GM10248 (cell line): ENCODE data around the gene CATSPERD.

Experiments
- CTCF ChIA-PET: fragments of 300-600 bp; sonication (Branson Sonifier 250); formaldehyde crosslinking; extraction: SDS; loops from one replicate; lab custom pipeline; 2021; ENCODE audit warnings: antibody characterized with exemption; lab: Yijun Ruan, JAX
- POLR2A ChIA-PET: fragments of 350-650 bp; sonication (Branson Sonifier 250); formaldehyde crosslinking; extraction: SDS; loops from one replicate; lab custom pipeline; 2020; ENCODE audit warnings: antibody characterized with exemption; lab: Yijun Ruan, JAX
- DNase-seq: peaks from one replicate; pipeline ENCODE4 v3.0.0; 2012; ENCODE audit errors: extremely low spot score
- CTCF ChIP-seq: IDR thresholded peaks from 2 replicates; pipeline ENCODE4 v1.5.1; 2012; ENCODE audit warnings: mild to moderate bottlenecking, low read depth; ENCODE audit errors: extremely low read depth, missing control alignments, control extremely low read depth

CATSPERD gene

GRCh38 chr19:5690955-5691821 lies 29.2 kb upstream of the CATSPERD start:
- no peak for DNase-seq
- CTCF ChIA-PET, result interaction anchor here (0.9 to 6.0 kb wide), 6 partner anchors 8 to 104 kb away, joined by 3 to 79 read pairs (median 4); partner anchors contain the start of genes CATSPERD, LONP1, SAFB and SAFB2

DNA sequence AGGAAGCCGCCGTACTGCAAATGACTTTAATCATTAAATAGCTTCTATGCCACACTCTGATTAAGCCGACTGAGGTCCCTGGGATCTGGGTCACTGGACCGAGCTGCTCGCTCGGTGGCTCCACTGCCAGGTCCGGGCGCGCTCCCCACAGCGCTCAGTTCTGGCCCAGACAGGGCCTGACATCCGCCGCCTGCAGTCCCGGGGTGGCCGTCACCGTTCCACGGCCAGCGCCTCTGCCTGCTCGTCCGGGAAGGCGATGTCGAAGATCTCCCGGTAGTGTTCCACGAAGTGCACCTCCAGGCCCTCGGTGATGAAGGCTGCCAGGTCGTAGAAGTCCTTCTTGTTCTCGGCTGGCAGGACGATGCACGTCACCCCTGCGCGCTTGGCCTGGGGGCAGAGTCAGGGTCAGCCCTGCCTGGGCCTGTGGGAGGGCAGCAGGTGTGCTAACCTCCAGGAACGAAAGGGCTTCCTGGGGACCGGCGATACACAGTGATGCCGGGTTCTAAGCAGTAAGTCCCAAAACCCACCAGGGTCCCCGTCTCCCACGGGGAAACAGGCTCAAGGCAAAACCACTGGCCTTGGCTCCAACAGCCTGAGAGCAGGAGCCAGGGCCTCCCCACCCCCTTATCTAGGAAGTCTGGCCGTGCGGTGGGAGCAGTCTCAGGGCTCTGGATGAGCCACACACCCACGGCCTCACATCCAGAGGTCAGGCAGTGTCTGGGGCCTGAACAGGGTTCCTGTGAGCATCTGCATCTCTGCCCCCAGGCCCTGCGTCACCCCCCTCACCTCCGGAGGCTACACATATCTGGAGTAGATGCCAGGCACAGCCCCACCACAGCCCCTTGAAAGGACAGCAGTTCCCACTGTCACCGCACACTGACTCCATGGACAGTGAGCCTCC lies 28.4 kb upstream of the CATSPERD start:
- POLR2A ChIA-PET, result interaction anchor here (1.0 to 1.4 kb wide), 5 partner anchors 12 to 26 kb away, joined by 3 to 6 read pairs (median 4); no protein-coding TSS in a partner anchor
- no peak for TF ChIP-seq CTCF
- no peak for DNase-seq
- CTCF ChIA-PET, result interaction anchor here (1.3 to 6.0 kb wide), 3 partner anchors 9 to 26 kb away, joined by 3 to 79 read pairs (median 7); partner anchors contain the start of genes CATSPERD and LONP1

More at GRCh38 chr19:5690955-5691821, 29.2 kb upstream of the CATSPERD start:
- no peak for TF ChIP-seq CTCF
- POLR2A ChIA-PET, result interaction anchor here (1.0 to 2.7 kb wide), 6 partner anchors 11 to 69 kb away, joined by 3 to 11 read pairs (median 4); partner anchors contain the start of genes SAFB and SAFB2

GRCh38 chr19:5692723-5693194 lies 27.7 kb upstream of the CATSPERD start:
- ChIA-PET POLR2A (no interaction called here), CTCF (no interaction called here)
- no peak for DNase-seq

DNA sequence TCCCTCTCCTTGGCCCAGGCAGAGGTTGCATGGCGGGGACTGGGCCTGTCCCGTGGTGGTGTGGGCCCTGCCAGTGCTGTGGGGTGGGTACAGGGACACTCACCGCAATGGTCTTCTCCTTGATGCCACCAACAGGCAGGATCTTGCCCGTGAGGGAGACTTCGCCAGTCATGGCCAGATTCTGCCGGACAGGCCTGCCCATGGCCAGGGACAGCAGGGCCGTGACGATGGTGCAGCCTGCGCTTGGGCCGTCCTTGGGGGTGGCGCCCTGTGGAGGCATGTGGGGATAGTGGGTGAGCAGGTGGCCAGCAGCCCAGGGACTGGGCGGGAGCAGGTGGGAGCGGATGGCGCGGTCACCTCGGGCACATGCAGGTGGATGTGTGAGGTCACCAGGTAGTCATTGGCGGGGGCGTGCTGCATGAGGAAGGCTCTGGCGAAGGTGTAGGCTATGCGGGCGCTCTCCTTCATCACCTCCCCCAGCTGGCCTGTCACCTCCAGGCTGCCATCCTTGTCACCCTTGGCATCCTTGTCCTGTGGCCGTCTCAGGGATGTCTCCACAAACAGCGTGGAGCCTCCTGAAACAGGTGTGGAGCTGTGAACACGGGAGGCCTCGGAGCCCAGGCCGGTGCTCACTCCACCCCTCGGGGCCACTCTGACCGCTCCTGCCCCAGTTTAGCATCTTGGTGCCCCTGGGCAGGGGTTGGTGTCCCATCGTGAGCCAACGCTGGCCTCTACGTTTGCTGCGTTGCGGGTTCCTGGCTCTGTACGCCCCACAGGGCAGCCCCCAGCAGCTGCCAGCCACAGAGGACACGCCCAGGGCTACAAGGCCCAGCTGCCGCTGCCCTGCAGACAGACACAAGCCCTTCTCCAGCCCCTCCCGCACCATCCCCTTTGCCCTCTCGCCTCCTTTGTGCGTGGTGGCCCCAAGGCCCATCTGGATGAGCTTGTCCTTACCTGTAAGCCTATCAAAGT lies 27.0 kb upstream of the CATSPERD start:
- no peak for DNase-seq
- no peak for TF ChIP-seq CTCF
- ChIA-PET CTCF (no interaction called here), POLR2A (interaction anchor here (1.0 kb wide), 1 partner anchor 27 kb away, joined by 4 read pairs; the partner anchor contains the start of genes CATSPERD and LONP1)

More at GRCh38 chr19:5692723-5693194, 27.7 kb upstream of the CATSPERD start:
- no peak for TF ChIP-seq CTCF

- no peak for TF ChIP-seq CTCF
- ChIA-PET POLR2A (interaction anchor here (1.0 kb wide), 1 partner anchor 26 kb away, joined by 4 read pairs; the partner anchor contains the start of genes CATSPERD and LONP1), CTCF (no interaction called here)
- no peak for DNase-seq
Observed at GRCh38 chr19:5694167-5694955, 26.1 kb upstream of the CATSPERD start.
